GM18508 (cell line): ENCODE results near the gene DGKG.

ENCODE experiments used
- ATAC-seq: cut with Tn5 transposase; IDR thresholded peaks from one replicate; pipeline ENCODE4 v1.9.1; 2021; ENCODE audit warnings: moderate number of reproducible peaks; ENCODE audit not compliant: insufficient read depth, unreplicated experiment

The DGKG gene

GRCh38 chr3:186368717-186369116 is 6.7 kb upstream of the DGKG start:
- no peak for ATAC-seq

GRCh38 chr3:186368176-186368575 is 6.1 kb upstream of the DGKG start:
- ATAC-seq = no peak

- no peak for ATAC-seq
Observed at GRCh38 chr3:186367631-186368030, 5.6 kb upstream of the DGKG start.

- ATAC-seq = no peak
Observed at GRCh38 chr3:186366206-186366605, 4.2 kb upstream of the DGKG start.

GRCh38 chr3:186365202-186365974 is 3.4 kb upstream of the DGKG start:
- ATAC-seq = no peak

GRCh38 chr3:186362988-186363387 is 954 bp upstream of the DGKG start:
- no peak for ATAC-seq

GRCh38 chr3:186362537-186362842 is 456 bp upstream of the DGKG start:
- no peak for ATAC-seq

GRCh38 chr3:186361246-186361761 is 730 bp downstream of the DGKG start:
- ATAC-seq = no peak

GRCh38 chr3:186360779-186361178 is 1.3 kb downstream of the DGKG start:
- ATAC-seq = no peak

GRCh38 chr3:186359078-186359477 is 3.0 kb downstream of the DGKG start:
- ATAC-seq = no peak

- no peak for ATAC-seq
Observed at GRCh38 chr3:186356152-186356551, 5.9 kb downstream of the DGKG start.

- ATAC-seq = no peak
Observed at GRCh38 chr3:186354100-186354499, 7.9 kb downstream of the DGKG start.

GRCh38 chr3:186352369-186352768 is 9.7 kb downstream of the DGKG start:
- ATAC-seq = no peak

GRCh38 chr3:186342197-186342596 is 19.8 kb downstream of the DGKG start:
- ATAC-seq = no peak

GRCh38 chr3:186340204-186340603 is 21.8 kb downstream of the DGKG start:
- no peak for ATAC-seq

GRCh38 chr3:186339180-186339918 is 22.7 kb downstream of the DGKG start:
- no peak for ATAC-seq

GRCh38 chr3:186333256-186333655 is 28.8 kb downstream of the DGKG start:
- no peak for ATAC-seq

- ATAC-seq = no peak
Observed at GRCh38 chr3:186330772-186331460, 31.1 kb downstream of the DGKG start.

- ATAC-seq = no peak
Observed at GRCh38 chr3:186329589-186329988, 32.4 kb downstream of the DGKG start.

GRCh38 chr3:186327912-186328487 is 34.0 kb downstream of the DGKG start:
- no peak for ATAC-seq

GRCh38 chr3:186322761-186323160 is 39.3 kb downstream of the DGKG start:
- no peak for ATAC-seq
